ENCODE data around the gene PAK1IP1.
A peak's percentile ranks its signal among the peaks of the same experiment; 100 is the strongest.
"Not testable (repeated sequence)": the region's sequence is repeated elsewhere in the genome, so short reads cannot be mapped to it uniquely, and the experiment has no call there.

Gene PAK1IP1

DNA sequence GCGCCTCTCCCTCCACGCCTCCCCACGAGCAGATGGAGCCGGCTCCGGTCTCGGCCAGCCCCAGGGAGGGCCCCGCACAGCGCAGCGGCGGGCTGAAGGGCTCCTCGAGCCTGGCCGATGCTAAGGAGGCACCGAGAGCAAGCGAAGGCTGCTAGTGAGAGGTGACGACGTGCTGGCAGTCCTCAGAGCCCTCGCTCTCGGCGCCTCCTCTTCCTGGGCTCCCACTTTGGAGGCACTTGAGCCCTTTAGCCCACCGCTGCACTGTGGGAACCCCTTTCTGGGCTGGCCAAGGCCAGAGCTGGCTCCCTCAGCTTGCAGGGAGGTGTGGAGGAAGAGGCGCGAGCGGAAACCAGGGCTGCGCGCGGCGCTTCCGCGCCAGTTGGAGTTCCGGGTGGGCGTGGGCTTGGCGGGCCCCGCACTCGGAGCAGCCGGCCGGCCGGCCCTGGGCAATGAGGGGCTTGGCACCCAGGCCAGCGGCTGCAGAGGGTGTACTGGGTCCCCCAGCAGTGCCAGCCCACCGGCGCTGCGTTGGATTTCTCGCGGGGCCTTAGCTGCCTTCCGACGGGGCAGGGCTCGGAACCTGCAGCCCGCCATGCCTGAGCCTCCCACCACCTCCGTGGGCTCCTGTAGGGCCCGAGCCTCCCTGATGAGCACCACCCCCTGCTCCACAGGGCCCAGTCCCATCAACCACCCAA, 25.6 kb downstream of the PAK1IP1 start:
- CTCF ChIA-PET = interaction anchor here (0.8 to 2.8 kb wide), 6 partner anchors 10 to 209 kb away, joined by 3 to 8 read pairs (median 4); partner anchors contain the start of genes C6orf52 and PAK1IP1
- peak overlapping the region; percentile 82 for H3K4me3 Mint-ChIP-seq

DNA sequence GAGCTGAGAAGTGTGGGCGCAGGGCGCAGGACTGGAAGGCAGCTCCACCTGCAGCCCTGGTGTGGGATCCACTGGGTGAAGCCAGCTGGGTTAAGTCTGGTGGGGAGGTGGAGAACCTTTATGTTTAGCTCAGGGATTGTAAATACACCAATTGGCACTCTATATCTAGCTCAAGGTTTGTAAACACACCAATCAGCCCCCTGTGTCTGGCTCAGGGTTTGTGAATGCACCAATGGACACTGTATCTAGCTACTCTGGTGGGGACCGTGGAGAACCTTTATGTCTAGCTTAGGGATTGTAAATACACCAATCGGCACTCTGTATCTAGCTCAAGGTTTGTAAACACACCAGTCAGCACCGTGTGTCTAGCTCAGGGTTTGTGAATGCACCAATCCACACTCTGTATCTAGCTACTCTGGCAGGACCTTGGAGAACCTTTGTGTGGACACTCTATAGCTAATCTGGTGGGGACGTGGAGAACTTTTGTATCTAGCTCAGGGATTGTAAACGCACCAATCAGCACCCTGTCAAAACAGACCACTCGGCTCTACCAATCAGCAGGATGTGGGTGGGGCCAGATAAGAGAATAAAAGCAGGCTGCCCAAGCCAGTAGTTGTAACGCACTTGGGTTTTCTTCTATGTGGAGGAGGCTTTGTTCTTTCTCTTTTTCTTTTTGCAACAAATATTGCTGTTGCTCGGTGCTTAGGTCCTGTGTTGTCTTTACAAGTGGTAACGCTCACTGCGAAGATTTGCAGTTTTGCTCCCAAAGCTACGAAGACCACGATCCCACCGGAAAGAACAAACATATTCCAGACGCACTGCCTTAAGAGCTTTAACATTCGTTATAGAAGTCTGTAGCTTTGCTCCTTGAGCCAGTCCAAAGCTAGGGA, 26.4 kb downstream of the PAK1IP1 start:
- CTCF ChIA-PET = interaction anchor here (0.8 to 2.8 kb wide), 6 partner anchors 10 to 210 kb away, joined by 3 to 8 read pairs (median 4); partner anchors contain the start of genes C6orf52 and PAK1IP1
- Mint-ChIP-seq H3K4me1 (peaks cover 56% of the 10 kb centered on the region), H3K4me3 (peak overlapping the region; percentile 82), H3K9me3 (peaks cover 12% of the 10 kb centered on the region), H3K27ac (peak overlapping the region; percentile 85), H3K36me3 (peaks cover 14% of the 10 kb centered on the region)
- not testable (repeated sequence) for H3K27me3 Mint-ChIP-seq
- peak; percentile 50 for DNase-seq

More for the DNA sequence above, 25.6 kb downstream of the PAK1IP1 start:
- Mint-ChIP-seq H3K27me3 (no peaks in the 10 kb centered on the region), H3K36me3 (peaks cover 11% of the 10 kb centered on the region), H3K27ac (peak overlapping the region; percentile 87), H3K4me1 (peaks cover 53% of the 10 kb centered on the region), H3K9me3 (peaks cover 12% of the 10 kb centered on the region)
- peak; percentile 76 for DNase-seq

DNA sequence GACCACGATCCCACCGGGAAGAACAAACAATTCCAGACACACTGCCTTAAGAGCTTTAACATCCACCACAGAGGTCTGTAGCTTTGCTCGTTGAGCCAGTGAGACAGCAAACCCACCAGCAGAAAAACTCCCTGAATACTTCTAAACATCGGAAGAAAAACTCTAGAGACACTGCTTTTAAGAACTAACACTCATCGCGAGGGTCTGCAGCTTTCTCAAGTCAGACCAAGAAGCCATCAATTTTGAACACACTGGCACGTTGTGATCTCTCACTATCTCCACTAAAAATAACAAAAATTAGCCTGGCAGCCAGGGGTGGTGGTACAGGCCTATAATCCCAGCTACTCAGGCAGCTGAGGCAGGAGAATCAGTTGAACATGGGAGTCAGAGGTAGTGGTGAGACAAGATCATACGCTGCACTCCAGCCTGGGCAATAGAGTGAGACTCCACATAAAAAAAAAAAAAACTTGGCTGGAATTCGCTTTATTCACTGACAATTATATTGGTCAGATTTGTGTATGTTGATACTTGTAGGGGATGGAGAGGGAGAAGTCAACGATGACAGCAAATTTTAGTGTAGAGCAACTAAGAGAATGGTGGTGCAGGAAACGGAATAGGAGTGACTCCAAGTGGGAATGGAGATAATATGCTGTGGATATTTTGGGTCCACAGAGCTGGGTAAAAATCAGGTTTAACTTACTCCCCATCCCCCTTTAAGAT, 27.2 kb downstream of the PAK1IP1 start:
- no peaks in the 10 kb centered on the region for H3K27me3 Mint-ChIP-seq
- no peak for DNase-seq
- H3K4me1 Mint-ChIP-seq = peaks cover 56% of the 10 kb centered on the region
- H3K9me3 Mint-ChIP-seq = peaks cover 12% of the 10 kb centered on the region
- H3K36me3 Mint-ChIP-seq = peaks cover 14% of the 10 kb centered on the region
- peak overlapping the region; percentile 90 for H3K27ac Mint-ChIP-seq
- CTCF ChIA-PET = interaction anchor here (1.0 to 1.9 kb wide), 3 partner anchors 11 to 27 kb away, joined by 3 to 6 read pairs (median 4); no protein-coding TSS in a partner anchor
- H3K4me3 Mint-ChIP-seq = peak overlapping the region; percentile 82

DNA sequence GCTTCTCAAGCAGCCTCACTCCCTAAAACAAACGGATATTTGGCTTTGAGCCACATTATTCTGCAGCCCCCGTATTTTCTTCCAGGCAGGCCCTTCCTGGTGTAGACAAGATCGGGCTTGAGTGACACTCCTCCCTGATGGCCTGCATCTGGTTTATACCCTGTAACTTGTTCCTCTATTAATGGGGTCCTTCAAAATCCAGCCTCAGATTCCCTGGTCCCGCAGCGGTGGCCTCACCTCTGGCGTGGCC, 27.7 kb downstream of the PAK1IP1 start:
- CTCF ChIA-PET = no interaction called here
- peaks cover 56% of the 10 kb centered on the region for H3K4me1 Mint-ChIP-seq

DNA sequence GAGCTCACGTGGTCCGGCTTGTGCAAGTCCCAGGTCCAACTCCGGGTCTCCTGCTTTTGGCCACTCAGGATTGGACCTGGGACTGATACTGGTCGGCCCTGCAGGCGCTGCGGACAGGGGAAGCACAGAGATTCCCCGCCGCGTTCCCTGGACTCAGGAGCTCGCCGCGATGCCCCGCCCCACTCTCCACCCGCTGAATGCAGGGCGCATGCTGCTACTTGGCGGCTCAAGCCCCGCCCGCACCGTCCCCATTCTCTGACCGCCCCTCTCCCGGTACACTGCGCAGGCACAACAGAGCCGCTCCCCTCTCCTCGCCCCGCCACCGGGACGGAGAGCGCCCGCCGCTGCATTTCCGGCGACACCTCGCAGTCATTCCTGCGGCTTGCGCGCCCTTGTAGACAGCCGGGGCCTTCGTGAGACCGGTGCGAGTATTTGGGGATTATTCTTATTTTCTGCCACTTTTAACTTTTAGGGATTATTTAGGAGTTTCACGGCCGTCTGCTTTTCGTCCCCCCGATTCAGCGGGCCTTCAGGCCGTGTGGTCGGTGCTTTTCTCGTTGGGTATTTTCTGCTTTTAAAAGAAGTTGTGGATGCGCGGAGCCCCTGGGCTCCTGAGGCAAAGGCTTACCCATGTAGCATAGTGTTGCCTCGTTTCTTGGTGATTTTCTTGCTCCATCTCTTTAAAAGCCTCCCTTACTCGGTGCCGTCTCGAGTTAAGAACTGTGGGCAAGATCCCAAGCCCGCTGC, 28.2 kb downstream of the PAK1IP1 start, which contains the start of gene TMEM14C:
Gene TMEM14C, plus strand, starts transcription at position 251 of the 747 bp plus-strand sequence. CDS start 1,544 bp downstream, outside the sequence.
- CTCF ChIA-PET = interaction anchor here (1.2 kb wide), 1 partner anchor 23 kb away, joined by 3 read pairs; no protein-coding TSS in a partner anchor
- peak within 1 kb of the TSS; percentile 82 for H3K4me3 Mint-ChIP-seq
- H3K27ac Mint-ChIP-seq = peak within 1 kb of the TSS; percentile 90
- H3K36me3 Mint-ChIP-seq = peaks cover 17% of the 10 kb centered on the region
- no peaks in the 10 kb centered on the region for H3K27me3 Mint-ChIP-seq
- H3K4me1 Mint-ChIP-seq = peaks cover 56% of the 10 kb centered on the region
- H3K9me3 Mint-ChIP-seq = peaks cover 9% of the 10 kb centered on the region
- DNase-seq = peak; percentile 89

More for the DNA sequence above, 27.7 kb downstream of the PAK1IP1 start:
- H3K4me3 Mint-ChIP-seq = peak overlapping the region; percentile 82
- peak overlapping the region; percentile 90 for H3K27ac Mint-ChIP-seq
- H3K27me3 Mint-ChIP-seq = no peaks in the 10 kb centered on the region
- DNase-seq = no peak
- peaks cover 14% of the 10 kb centered on the region for H3K36me3 Mint-ChIP-seq
- H3K9me3 Mint-ChIP-seq = peaks cover 12% of the 10 kb centered on the region

DNA sequence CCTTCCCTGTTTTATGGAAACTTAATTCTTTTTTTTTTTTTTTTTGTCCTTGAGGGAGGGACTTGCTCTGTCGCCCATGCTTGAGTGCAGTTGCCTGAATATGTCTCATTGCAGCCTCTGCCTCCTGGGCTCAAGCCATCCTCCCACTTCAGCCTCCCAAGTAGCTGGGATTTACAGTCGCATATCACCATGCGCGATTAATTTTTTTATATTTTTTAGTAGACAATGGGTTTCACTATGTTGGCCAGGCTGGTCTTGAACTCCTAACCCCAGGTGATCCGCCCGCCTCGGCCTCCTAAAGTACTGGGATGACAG, 28.8 kb downstream of the PAK1IP1 start:
- Mint-ChIP-seq H3K4me1 (peaks cover 53% of the 10 kb centered on the region), H3K36me3 (peaks cover 19% of the 10 kb centered on the region), H3K27me3 (no peaks in the 10 kb centered on the region), H3K4me3 (peak overlapping the region; percentile 82), H3K27ac (peak overlapping the region; percentile 90), H3K9me3 (peaks cover 6% of the 10 kb centered on the region)
- CTCF ChIA-PET = interaction anchor here (0.9 to 1.2 kb wide), 2 partner anchors 14 to 23 kb away, joined by 3 to 4 read pairs; no protein-coding TSS in a partner anchor
- no peak for DNase-seq

DNA sequence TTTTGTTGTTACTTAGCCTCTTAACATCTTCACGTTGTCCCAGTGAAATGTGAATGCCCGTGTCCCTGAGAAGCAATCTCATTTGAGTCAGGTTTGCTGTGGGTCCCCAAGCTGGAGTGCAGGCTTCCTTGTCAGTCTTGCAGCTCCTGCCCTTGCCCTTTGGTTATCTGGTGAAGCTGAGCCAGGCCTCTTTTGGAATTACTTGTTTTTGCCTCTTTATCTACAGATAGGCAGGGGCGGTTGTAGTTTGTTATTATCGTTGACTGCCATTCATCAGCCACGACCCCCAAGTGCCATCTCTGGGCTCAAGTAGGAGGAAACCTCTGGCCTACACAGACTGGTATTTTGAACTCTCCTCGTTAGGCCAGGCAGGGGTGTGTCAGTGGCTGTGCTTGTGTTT, 30.3 kb downstream of the PAK1IP1 start:
- H3K4me1 Mint-ChIP-seq = peaks cover 44% of the 10 kb centered on the region
- no peak overlapping the region for H3K4me3 Mint-ChIP-seq

DNA sequence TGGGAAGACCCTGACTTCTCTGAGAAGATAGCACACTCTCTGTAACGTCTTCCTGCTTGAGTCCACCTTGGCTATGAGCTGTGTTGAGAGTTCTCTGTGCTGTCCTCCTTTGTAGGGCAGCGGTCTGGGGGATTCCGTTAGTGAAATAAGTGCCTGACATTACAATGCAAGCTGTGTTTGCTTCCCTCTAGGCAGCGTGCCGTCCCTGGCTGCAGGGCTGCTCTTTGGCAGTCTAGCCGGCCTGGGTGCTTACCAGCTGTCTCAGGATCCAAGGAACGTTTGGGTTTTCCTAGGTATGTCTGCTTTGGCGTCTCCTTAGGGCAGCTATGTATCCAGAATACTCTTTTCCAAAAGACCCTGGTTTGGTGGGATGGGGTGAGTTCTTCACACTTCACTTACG, 30.9 kb downstream of the PAK1IP1 start:
- Mint-ChIP-seq H3K9me3 (no peaks in the 10 kb centered on the region), H3K27ac (no peak overlapping the region), H3K36me3 (peaks cover 27% of the 10 kb centered on the region), H3K4me1 (peaks cover 44% of the 10 kb centered on the region), H3K27me3 (no peaks in the 10 kb centered on the region), H3K4me3 (no peak overlapping the region)
- CTCF ChIA-PET = interaction anchor here (1.3 kb wide), 1 partner anchor 21 kb away, joined by 3 read pairs; no protein-coding TSS in a partner anchor
- no peak for DNase-seq

More for the DNA sequence above, 30.3 kb downstream of the PAK1IP1 start:
- no peak for DNase-seq
- Mint-ChIP-seq H3K9me3 (no peaks in the 10 kb centered on the region), H3K36me3 (peaks cover 20% of the 10 kb centered on the region), H3K27ac (no peak overlapping the region), H3K27me3 (no peaks in the 10 kb centered on the region)
- CTCF ChIA-PET = interaction anchor here (1.3 kb wide), 1 partner anchor 21 kb away, joined by 3 read pairs; no protein-coding TSS in a partner anchor

DNA sequence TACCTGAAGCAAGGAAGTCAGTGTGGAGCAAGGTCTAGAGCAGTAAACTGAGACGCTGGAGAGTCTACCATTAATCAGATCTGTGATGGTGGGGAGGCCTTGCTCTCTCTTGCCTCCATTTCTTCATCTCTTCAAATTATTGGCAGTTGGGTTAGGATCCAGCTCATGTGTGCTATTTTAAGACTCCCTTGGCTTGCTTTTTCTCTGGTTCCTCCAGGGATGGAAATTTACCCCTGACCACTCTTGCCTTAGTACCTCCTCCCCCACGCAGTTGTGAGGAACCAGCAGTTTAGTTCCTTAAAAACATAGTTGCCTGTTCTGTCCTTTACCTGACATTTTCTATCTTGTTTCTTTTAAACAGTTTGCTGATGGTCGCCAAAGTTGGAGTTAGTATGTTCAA, 35.5 kb downstream of the PAK1IP1 start:
- CTCF ChIA-PET = no interaction called here
- DNase-seq = no peak
- Mint-ChIP-seq H3K4me1 (peaks cover 4% of the 10 kb centered on the region), H3K27me3 (no peaks in the 10 kb centered on the region), H3K27ac (no peak overlapping the region), H3K9me3 (no peaks in the 10 kb centered on the region), H3K36me3 (peaks cover 24% of the 10 kb centered on the region), H3K4me3 (no peak overlapping the region)

DNA sequence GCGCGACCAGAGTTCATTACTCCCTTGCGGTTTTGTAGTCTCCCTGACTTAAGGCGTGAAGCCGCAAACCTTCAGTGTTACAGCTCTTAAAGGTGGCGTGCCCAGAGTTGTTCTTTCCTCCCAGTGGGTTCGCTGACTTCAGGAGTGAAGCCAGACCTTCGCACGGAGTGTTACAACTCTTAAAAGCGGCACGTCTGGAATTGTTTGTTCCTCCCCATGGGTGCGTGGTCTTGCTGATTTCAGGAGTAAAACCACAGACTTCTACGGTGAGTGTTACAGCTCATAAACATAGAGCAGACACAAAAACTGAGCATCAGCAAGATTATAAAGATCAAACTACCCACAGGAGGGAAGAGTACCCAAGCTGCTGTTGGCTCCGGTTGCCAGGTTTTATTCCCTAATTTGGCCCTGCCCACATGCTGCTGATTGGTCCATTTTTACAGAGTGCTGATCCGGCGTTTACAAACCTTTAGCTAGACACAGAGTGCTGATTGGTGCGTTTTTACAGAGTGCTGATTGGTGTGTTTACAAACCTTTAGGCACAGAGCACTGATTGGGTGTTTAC, 38.5 kb downstream of the PAK1IP1 start:
- no peak for DNase-seq
- H3K27me3 Mint-ChIP-seq = no peaks in the 10 kb centered on the region
- H3K36me3 Mint-ChIP-seq = peaks cover 14% of the 10 kb centered on the region
- H3K9me3 Mint-ChIP-seq = no peaks in the 10 kb centered on the region
- CTCF ChIA-PET = interaction anchor here (0.7 kb wide), 1 partner anchor 32 kb away, joined by 3 read pairs; no protein-coding TSS in a partner anchor
- no peak overlapping the region for H3K27ac Mint-ChIP-seq
- H3K4me3 Mint-ChIP-seq = no peak overlapping the region
- no peaks in the 10 kb centered on the region for H3K4me1 Mint-ChIP-seq

DNA sequence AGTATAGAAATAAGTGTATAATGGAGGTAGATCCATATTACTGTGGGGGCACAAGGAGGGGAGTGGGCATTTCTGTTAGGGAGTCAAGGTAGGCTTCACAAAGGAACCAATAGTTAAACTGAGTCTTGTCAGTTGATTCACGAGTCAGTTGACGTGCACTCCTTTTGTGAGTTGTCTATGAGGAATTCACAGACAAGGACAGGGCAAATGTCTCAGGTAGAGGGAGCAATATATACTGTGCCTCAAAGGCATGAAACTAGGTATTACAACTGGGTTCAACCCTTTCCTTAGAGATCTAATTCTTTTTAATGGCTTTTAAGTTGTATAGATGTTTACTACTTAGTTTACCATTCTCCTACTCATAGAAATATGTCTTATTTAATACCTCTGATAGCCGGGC, 39.1 kb downstream of the PAK1IP1 start:
- Mint-ChIP-seq H3K4me1 (no peaks in the 10 kb centered on the region), H3K4me3 (no peak overlapping the region), H3K36me3 (peaks cover 9% of the 10 kb centered on the region), H3K9me3 (no peaks in the 10 kb centered on the region), H3K27me3 (no peaks in the 10 kb centered on the region), H3K27ac (no peak overlapping the region)
- CTCF ChIA-PET = no interaction called here
- DNase-seq = no peak

DNA sequence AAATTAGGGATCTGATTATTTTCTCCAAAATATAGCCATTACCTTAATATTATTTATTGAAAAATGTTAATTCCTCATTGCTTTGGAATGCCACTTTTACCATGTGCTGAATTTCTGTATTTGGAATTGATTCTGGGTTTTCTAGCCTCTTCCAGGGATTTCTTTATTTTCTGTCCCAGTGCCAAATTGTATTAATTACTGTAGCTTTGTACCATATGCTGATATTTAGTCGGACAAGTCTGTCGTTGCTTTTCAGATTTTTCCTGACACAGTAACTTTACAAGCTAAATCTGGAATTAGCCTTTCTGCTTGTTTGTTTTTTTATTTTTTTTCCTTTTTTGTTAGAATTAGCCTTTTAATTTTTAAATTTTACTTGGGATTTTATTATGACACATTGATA, 42.0 kb downstream of the PAK1IP1 start:
- Mint-ChIP-seq H3K4me1 (no peaks in the 10 kb centered on the region), H3K9me3 (no peaks in the 10 kb centered on the region), H3K27me3 (no peaks in the 10 kb centered on the region), H3K36me3 (no peaks in the 10 kb centered on the region), H3K4me3 (no peak overlapping the region), H3K27ac (no peak overlapping the region)
- CTCF ChIA-PET = interaction anchor here (0.8 to 1.0 kb wide), 2 partner anchors 10 to 15 kb away, joined by 3 read pairs; no protein-coding TSS in a partner anchor
- no peak for DNase-seq

DNA sequence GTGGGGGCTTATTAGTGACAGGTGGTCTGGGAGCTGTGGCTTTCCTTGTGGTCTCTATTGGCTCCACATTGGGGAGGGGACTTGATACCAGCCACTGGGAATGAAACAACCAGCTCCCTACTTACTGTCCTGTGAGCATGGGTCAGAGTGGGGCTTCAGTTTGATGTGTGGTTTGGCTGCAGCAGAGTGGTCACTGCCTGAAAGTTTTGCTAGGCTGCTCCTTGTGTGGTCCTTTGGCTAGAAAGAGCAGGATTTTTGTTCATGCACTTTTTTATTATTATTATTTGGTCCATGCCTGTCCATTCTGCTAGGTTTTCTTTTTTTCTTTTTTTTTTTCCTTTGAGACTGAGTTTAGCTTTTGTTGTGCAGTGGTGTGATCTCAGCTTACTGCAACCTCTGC, 45.3 kb downstream of the PAK1IP1 start:
- CTCF ChIA-PET = interaction anchor here (0.7 kb wide), 1 partner anchor 44 kb away, joined by 3 read pairs; no protein-coding TSS in a partner anchor
- no peak overlapping the region for H3K27ac Mint-ChIP-seq
- no peaks in the 10 kb centered on the region for H3K27me3 Mint-ChIP-seq
- peaks cover 1% of the 10 kb centered on the region for H3K36me3 Mint-ChIP-seq
- H3K9me3 Mint-ChIP-seq = no peaks in the 10 kb centered on the region
- H3K4me3 Mint-ChIP-seq = no peak overlapping the region
- DNase-seq = no peak
- peaks cover 2% of the 10 kb centered on the region for H3K4me1 Mint-ChIP-seq

All from activated naive CD4-positive, alpha-beta T cell treated with anti-CD3 and anti-CD28 coated beads, Interleukin-2, amount 10 ng/mL, durations not matched to agents 7 days and 5 days (primary cell).